Thoracic aorta (tissue), 2 donors: ENCODE measurements around the gene GPC6. TPM values are rescaled to one million over a fixed set of nuclear protein-coding genes. Genes with fewer than 3 reads are reported as not detected.
A peak's percentile ranks its signal among the peaks of the same experiment; 100 is the strongest.

Source experiments
- ATAC-seq: fragments of 150-250 bp; one replicate; pipeline ENCODE4 v1.8.0; 2017; ENCODE audit warnings: low read depth; ENCODE audit not compliant: insufficient number of reproducible peaks, low FRiP score
- DNase-seq: peaks from one replicate; pipeline ENCODE4 v3.0.0-alpha.2; 2020; ENCODE audit warnings: low spot score
- H3K27ac ChIP-seq, 2 donors: fragments of 200-600 bp; sonication (generic); 1 replicate in 1 of 2; 2 replicates in 1 of 2; pipeline ENCODE4 v1.5.1; 2016; ENCODE audit warnings: mild to moderate bottlenecking in 2 of 2, moderate library complexity in 2 of 2
- H3K27me3 ChIP-seq: fragments of 200-600 bp; sonication (generic); replicated peaks from 2 replicates; pipeline ENCODE4 v1.6.0; 2016; ENCODE audit warnings: mild to moderate bottlenecking; ENCODE audit not compliant: insufficient read depth
- H3K36me3 ChIP-seq: fragments of 200-600 bp; sonication (generic); one replicate; pipeline ENCODE4 v1.5.1; 2016
- H3K4me1 ChIP-seq, 2 donors: fragments of 200-600 bp; sonication (generic); 1 replicate in 1 of 2; 2 replicates in 1 of 2; pipeline versions ENCODE4 v1.5.1 to v1.6.0; 2016; ENCODE audit warnings: low read depth in 2 of 2, mild to moderate bottlenecking in 1 of 2; ENCODE audit not compliant: control insufficient read depth in 1 of 2
- H3K4me3 ChIP-seq: fragments of 200-600 bp; sonication (generic); 2 replicates; pipeline ENCODE4 v1.5.1; 2016; ENCODE audit warnings: mild to moderate bottlenecking
- H3K9me3 ChIP-seq: fragments of 200-600 bp; sonication (generic); 2 replicates; pipeline ENCODE4 v1.5.1; 2016
- total RNA-seq, 2 donors: library from RNA; depleted of rRNA; stranded (reverse); fragments of >200 nt; gene quantifications; one replicate each; pipeline versions ENCODE4 v1.1.0 to v1.2.3, GENCODE V29; 2016
- TF ChIP-seq, protein P1 (sequence below): fragments of 200-600 bp; sonication (generic); IDR thresholded peaks from one replicate; pipeline ENCODE4 v1.5.1; 2019; ENCODE audit warnings: antibody characterized with exemption

Gene GPC6
- total RNA-seq, 2 donors from 2014 or later = 34.9 to 56.4 TPM

DNA sequence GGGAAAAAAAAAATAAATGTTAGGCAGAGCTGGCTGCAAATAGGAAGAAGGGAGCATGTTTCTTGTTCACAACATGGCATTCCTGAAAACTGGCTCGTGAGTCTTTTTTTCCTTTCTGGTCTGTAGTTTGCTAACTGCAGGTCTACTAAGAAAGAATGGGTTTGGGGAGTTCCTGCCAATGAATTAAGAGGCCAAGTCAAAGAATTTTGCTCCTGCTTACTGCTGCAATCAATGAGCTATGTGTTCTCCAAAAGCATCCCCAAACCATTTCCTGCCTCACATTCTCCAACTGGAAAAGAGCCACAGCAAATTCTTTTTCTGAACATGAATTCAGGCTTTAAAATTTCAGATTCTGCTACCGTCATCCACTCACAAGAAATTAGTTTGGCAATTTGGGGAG, 1164.3 kb downstream of the GPC6 start:
- Histone ChIP-seq H3K27ac (peak overlapping the region in 1 of 2 donors; percentile 11), H3K27me3 (no peaks in the 10 kb centered on the region), H3K36me3 (no peaks in the 10 kb centered on the region), H3K9me3 (no peaks in the 10 kb centered on the region), H3K4me3 (no peak overlapping the region), H3K4me1 (peaks cover 0 to 15% of the 10 kb centered on the region in 2 donors)
- ATAC-seq (no peak), DNase-seq (no peak)
- TF ChIP-seq, protein P1, sequence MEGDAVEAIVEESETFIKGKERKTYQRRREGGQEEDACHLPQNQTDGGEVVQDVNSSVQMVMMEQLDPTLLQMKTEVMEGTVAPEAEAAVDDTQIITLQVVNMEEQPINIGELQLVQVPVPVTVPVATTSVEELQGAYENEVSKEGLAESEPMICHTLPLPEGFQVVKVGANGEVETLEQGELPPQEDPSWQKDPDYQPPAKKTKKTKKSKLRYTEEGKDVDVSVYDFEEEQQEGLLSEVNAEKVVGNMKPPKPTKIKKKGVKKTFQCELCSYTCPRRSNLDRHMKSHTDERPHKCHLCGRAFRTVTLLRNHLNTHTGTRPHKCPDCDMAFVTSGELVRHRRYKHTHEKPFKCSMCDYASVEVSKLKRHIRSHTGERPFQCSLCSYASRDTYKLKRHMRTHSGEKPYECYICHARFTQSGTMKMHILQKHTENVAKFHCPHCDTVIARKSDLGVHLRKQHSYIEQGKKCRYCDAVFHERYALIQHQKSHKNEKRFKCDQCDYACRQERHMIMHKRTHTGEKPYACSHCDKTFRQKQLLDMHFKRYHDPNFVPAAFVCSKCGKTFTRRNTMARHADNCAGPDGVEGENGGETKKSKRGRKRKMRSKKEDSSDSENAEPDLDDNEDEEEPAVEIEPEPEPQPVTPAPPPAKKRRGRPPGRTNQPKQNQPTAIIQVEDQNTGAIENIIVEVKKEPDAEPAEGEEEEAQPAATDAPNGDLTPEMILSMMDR = no peak

DNA sequence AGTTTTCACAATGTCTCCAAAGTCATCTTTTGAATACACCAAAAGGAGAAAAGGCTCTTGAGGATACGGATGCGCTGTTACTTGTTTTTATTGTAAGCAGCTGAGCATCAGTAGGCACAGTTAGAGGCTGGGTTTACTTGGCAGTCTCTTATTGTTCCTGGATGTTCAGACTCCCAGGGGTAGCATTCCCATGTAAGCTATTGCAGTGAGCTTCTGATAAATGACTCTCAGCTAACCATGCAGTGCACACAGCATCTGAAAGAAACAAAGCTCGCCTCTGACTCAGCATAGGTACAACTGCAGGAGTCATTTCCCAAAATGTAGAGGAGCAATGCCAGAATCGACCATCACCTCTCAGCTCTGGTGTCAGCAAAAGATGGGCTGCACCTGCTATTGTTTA, 1168.1 kb downstream of the GPC6 start:
- ATAC-seq (no peak), DNase-seq (no peak)
- H3K36me3 ChIP-seq = no peaks in the 10 kb centered on the region
- peaks cover 0 to 11% of the 10 kb centered on the region in 2 donors for H3K4me1 ChIP-seq
- H3K9me3 ChIP-seq = no peaks in the 10 kb centered on the region
- H3K27me3 ChIP-seq = no peaks in the 10 kb centered on the region
- H3K27ac ChIP-seq = no peak overlapping the region
- TF ChIP-seq, protein P1 = no peak
- no peak overlapping the region for H3K4me3 ChIP-seq

DNA sequence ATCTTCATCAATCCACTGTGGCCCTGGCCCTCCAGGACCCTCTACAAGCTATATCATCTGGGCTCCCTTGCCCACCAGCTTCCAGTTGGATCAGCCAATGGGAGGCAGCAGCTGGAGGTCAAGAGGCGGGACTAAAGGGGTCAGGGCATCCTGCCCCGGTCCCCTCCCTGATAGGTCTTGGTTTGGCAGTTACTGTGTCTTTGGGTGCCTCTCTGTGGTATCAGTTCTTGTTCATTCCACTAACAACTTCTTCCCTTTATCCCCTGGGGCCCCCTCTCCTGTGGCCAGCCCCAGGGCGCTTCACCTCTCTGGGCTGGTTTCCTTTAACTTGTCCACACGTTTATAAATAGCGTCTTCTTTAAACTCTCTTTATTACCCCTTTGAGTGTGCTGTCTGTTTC, 1169.3 kb downstream of the GPC6 start:
- Histone ChIP-seq H3K9me3 (no peaks in the 10 kb centered on the region), H3K27me3 (no peaks in the 10 kb centered on the region), H3K4me3 (no peak overlapping the region), H3K27ac (no peak overlapping the region), H3K4me1 (no peaks in the 10 kb centered on the region), H3K36me3 (no peaks in the 10 kb centered on the region)
- ATAC-seq (no peak), DNase-seq (no peak)
- TF ChIP-seq, protein P1 = no peak

DNA sequence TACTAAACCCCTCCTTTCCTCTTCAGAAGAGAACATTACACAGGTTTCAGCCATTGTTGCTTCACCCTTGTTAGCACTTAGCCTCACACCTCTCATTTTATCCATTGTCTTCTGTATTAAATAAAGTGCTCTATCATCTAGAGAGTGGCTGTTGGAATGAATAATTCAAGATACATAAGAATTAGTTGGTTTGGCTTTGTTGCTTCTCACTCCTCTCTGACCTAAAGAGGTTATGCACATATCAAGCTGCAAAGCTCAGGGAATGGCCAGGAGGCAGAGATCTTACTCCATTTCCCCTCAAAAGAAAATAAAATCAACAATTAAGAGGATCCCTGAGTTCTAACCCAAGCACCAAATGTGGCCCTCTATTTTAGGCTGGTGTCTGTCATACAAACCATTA, 1173.2 kb downstream of the GPC6 start:
- TF ChIP-seq, protein P1 = no peak
- Histone ChIP-seq H3K27me3 (no peaks in the 10 kb centered on the region), H3K4me1 (no peaks in the 10 kb centered on the region), H3K4me3 (no peak overlapping the region), H3K27ac (no peak overlapping the region), H3K9me3 (no peaks in the 10 kb centered on the region), H3K36me3 (no peaks in the 10 kb centered on the region)
- ATAC-seq = no peak
- no peak for DNase-seq

DNA sequence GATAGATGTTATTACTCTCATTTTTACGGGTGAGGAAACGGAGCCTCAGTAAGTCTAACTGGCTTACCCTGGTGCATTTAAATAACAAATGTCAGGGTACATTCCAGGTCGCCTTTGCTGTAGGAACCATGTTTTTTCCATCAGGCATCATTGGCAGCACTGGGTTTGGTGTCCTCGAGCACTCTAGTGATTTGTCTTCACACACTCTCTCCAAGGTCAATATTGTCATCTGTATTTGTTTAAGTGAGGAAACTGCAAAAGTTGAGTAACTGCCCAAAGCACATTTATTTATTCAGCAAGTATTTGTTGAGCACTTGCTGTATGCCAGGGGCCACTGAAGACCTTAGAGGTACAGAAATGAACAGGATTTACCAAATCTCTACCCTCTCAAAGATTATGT, 1174.3 kb downstream of the GPC6 start:
- ATAC-seq (no peak), DNase-seq (no peak)
- Histone ChIP-seq H3K9me3 (no peaks in the 10 kb centered on the region), H3K27me3 (no peaks in the 10 kb centered on the region), H3K36me3 (no peaks in the 10 kb centered on the region), H3K4me1 (no peaks in the 10 kb centered on the region), H3K27ac (no peak overlapping the region), H3K4me3 (no peak overlapping the region)
- TF ChIP-seq, protein P1 = no peak
